ENCODE results near the gene ZNF675. TPM values are rescaled to one million over a fixed set of nuclear protein-coding genes. Genes with fewer than 3 reads are reported as not detected.

ZNF675 gene
- total and polyA plus RNA-seq, 2 of the 8 experiments (the other 6 are each of a cell fraction or from before 2014, with no cell fraction given), result 6.9 to 27.8 TPM

DNA sequence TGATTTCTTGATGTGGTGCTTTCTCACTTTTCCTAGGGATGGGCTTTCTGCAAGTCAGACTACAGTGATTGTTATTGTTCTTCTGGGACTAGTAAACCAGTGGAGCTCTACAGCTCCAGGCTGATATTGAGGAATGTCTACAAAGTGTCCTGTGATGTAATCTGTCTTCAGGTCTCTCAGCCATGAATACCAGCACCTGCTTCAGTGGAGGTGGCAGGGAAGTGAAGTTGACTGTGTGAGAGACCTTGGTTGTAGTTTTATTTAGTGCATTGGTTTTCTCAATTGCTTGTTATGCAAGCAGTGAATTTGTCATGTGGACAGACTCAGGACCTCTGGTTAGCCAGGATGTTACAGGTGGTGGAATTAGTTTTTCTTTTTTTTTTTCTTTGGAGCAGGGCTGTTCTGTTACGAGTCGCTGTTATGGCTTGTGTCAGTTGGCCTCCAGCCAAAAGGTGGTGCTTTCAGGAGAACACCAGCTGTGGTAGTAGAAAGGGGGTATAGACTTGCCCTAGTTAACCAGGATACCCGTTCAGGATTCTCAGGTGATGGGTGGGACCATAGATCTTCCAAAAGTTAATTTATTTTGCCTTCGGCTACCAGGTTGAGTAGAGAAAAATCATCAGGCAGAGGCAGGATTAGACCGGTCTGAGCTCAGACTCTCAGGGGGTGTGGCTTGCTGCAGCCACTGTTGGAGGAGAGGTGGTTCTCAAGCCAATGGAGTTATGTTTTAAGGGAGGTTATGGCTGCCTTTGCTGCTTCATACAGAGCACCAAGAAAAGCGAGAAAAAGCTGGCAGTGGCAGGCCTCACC is 11.9 kb upstream of the ZNF675 start (continued):
- TF ChIP-seq CHD7 (IDR thresholded peaks at IDR 0.05; ENCODE audit: insufficient replicate concordance, low read length) (no peak), BRCA1 (IDR thresholded peaks at IDR 0.05; ENCODE audit: low read depth, low read length) (no peak)
